Left lung (tissue), 10 donors: ENCODE measurements around the gene DNAJB7. TPM values are rescaled to one million over a fixed set of nuclear protein-coding genes. Genes with fewer than 3 reads are reported as not detected.
"Not testable (repeated sequence)": the region's sequence is repeated elsewhere in the genome, so short reads cannot be mapped to it uniquely, and the experiment has no call there.

Experiments
- ATAC-seq: fragments of 200-7000 bp; cut with Tn5 transposase; one replicate; pipeline ENCODE4 v1.9.1; 2020; ENCODE audit warnings: moderate library complexity
- DNase-seq, 4 donors: peaks; one replicate each; pipeline ENCODE4 v3.0.0-alpha.2; 2013 to 2020
- H3K27ac ChIP-seq, 2 donors: fragments of 200-600 bp; sonication (generic) in 1 of 2; one replicate each; pipeline versions ENCODE4 v1.5.0 to v1.8.0; 2020 to 2021
- H3K27me3 ChIP-seq, 2 donors: fragments of 200-600 bp; sonication (generic) in 1 of 2; one replicate each; pipeline versions ENCODE4 v1.5.0 to v1.8.0; 2020 to 2021
- H3K36me3 ChIP-seq, 2 donors: fragments of 200-600 bp; sonication (generic) in 1 of 2; one replicate each; pipeline versions ENCODE4 v1.5.0 to v1.8.0; 2020 to 2021
- H3K4me1 ChIP-seq, 2 donors: fragments of 200-600 bp; one replicate each; pipeline ENCODE4 v1.8.0; 2021
- H3K4me3 ChIP-seq, 2 donors: fragments of 200-600 bp; sonication (generic) in 1 of 2; one replicate each; pipeline versions ENCODE4 v1.5.0 to v1.8.0; 2020 to 2021; ENCODE audit warnings: mild to moderate bottlenecking in 1 of 2
- H3K9me3 ChIP-seq, 2 donors: fragments of 200-600 bp; sonication (generic) in 1 of 2; one replicate each; pipeline versions ENCODE4 v1.5.0 to v1.8.0; 2020 to 2021
- intact Hi-C, 2 donors: fragments of 100-400 bp; cut with DNase I; formaldehyde crosslinking; loops; one replicate each; pipeline versions ENCODE4 v1.11.2 to v1.14.2; 2022
- polyA plus RNA-seq, 6 donors: library from polyadenylated mRNA; unstranded; fragments of 120-200 nt; gene quantifications; one replicate each; pipeline ENCODE4 v1.2.1, GENCODE V29; 2013; ENCODE audit not compliant: insufficient read length in 6 of 6
- total RNA-seq, 2 donors: library from RNA; stranded (reverse); fragmentation: NEBNext Ultra II Directional; extraction: Animal tissue kit (Norgen Biotek cat#: 25700); gene quantifications; one replicate each; pipeline ENCODE4 v1.2.1, GENCODE V29; 2021
- TF ChIP-seq, protein P1 (sequence below), 2 donors: fragments of 200-600 bp; sonication (generic) in 1 of 2; IDR thresholded peaks; one replicate each; pipeline versions ENCODE4 v1.5.0 to v1.8.0; 2021; ENCODE audit warnings: antibody characterized with exemption in 2 of 2
- donor health status: DM: no; HTN: yes; CAD: no.
- donor health status: DM: no; HTN: no; CAD: no.

The DNAJB7 gene
- total and polyA plus RNA-seq, 8 donors, result 0.89 to 1.3 (median 1.1) TPM; not detected in 2

- Histone ChIP-seq H3K27me3 (no peaks in the 10 kb centered on the region), H3K4me3 (peak overlapping the region in 1 of 2 donors; percentile 93), H3K9me3 (no peaks in the 10 kb centered on the region), H3K4me1 (peaks cover 41 to 49% of the 10 kb centered on the region in 2 donors), H3K27ac (no peak overlapping the region), H3K36me3 (peaks cover 0 to 19% of the 10 kb centered on the region in 2 donors)
- no peak for DNase-seq
- TF ChIP-seq, protein P1, sequence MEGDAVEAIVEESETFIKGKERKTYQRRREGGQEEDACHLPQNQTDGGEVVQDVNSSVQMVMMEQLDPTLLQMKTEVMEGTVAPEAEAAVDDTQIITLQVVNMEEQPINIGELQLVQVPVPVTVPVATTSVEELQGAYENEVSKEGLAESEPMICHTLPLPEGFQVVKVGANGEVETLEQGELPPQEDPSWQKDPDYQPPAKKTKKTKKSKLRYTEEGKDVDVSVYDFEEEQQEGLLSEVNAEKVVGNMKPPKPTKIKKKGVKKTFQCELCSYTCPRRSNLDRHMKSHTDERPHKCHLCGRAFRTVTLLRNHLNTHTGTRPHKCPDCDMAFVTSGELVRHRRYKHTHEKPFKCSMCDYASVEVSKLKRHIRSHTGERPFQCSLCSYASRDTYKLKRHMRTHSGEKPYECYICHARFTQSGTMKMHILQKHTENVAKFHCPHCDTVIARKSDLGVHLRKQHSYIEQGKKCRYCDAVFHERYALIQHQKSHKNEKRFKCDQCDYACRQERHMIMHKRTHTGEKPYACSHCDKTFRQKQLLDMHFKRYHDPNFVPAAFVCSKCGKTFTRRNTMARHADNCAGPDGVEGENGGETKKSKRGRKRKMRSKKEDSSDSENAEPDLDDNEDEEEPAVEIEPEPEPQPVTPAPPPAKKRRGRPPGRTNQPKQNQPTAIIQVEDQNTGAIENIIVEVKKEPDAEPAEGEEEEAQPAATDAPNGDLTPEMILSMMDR (IDR thresholded peaks at IDR 0.05), result no peak
- intact Hi-C loops, result no loop called here
- no peak for ATAC-seq
These were observed 8.0 kb downstream of the DNAJB7 start for GRCh38 chr22:40853961-40854360.

GRCh38 chr22:40853333-40853732 lies 8.6 kb downstream of the DNAJB7 start:
- DNase-seq (no peak), ATAC-seq (no peak)
- Histone ChIP-seq H3K27ac (no peak overlapping the region), H3K27me3 (no peaks in the 10 kb centered on the region), H3K4me3 (no peak overlapping the region), H3K9me3 (no peaks in the 10 kb centered on the region), H3K36me3 (peaks cover 0 to 26% of the 10 kb centered on the region in 2 donors), H3K4me1 (peaks cover 37 to 48% of the 10 kb centered on the region in 2 donors)
- intact Hi-C loops, result no loop called here
- TF ChIP-seq, protein P1 (IDR thresholded peaks at IDR 0.05), result no peak

GRCh38 chr22:40845816-40846215 lies 16.1 kb downstream of the DNAJB7 start:
- DNase-seq, intact Hi-C loops, ATAC-seq, H3K9me3 ChIP-seq, H3K4me3 ChIP-seq, H3K4me1 ChIP-seq, H3K27ac ChIP-seq, H3K27me3 ChIP-seq: not testable (repeated sequence)
- H3K36me3 ChIP-seq, result peaks cover 0 to 99% of the 10 kb centered on the region in 2 donors

DNA sequence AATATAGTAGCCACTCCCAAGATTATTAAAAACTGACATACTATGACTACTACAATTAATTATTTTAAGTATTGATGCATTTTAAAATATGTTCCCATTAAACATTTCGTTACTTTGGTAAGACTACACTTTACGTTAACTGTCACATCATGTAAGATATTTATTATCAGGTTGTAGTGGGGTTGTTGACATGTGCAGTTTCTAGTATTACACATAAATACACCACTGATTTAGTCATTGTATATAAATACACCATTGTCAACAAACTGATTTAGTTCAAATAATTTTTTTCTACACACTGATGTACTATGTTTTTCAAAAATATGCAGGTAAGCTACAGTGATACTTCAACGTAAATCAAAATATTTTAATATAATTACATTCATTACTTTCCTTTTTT lies 17.0 kb downstream of the DNAJB7 start:
- intact Hi-C loops, result no loop called here
- Histone ChIP-seq H3K4me3 (no peak overlapping the region), H3K9me3 (no peaks in the 10 kb centered on the region), H3K27ac (no peak overlapping the region), H3K27me3 (no peaks in the 10 kb centered on the region), H3K36me3 (peaks cover 0 to 99% of the 10 kb centered on the region in 2 donors), H3K4me1 (no peaks in the 10 kb centered on the region)
- ATAC-seq, result no peak
- TF ChIP-seq, protein P1 (IDR thresholded peaks at IDR 0.05), result no peak
- DNase-seq, result no peak

GRCh38 chr22:40838486-40838885 lies 23.4 kb downstream of the DNAJB7 start:
- H3K9me3 ChIP-seq, result no peaks in the 10 kb centered on the region
- intact Hi-C loops, result no loop called here
- no peaks in the 10 kb centered on the region for H3K4me1 ChIP-seq
- H3K36me3 ChIP-seq, result peaks cover 0 to 100% of the 10 kb centered on the region in 2 donors
- TF ChIP-seq, protein P1 (IDR thresholded peaks at IDR 0.05), result no peak
- no peak overlapping the region for H3K27ac ChIP-seq
- no peak overlapping the region for H3K4me3 ChIP-seq
- ATAC-seq (no peak), DNase-seq (no peak)
- H3K27me3 ChIP-seq, result no peaks in the 10 kb centered on the region

DNA sequence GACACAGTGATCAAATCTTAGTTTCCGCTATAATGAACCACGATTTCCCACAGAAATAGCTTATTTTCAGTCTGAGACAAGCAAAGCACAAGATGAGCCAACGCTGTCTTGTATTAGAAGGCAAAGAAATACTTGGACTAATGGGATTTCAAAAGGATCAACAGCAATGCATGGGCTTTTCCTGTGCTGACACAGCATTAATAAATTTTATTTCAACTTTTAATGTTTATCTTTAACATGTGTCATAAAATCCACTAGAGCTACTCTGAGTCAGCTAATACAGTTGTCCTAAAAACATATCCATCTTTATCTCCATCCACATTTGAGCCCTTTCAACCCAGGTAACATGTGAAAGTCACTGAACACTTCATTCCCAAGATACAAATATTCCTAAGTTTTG lies 27.3 kb downstream of the DNAJB7 start:
- no peak for ATAC-seq
- H3K36me3 ChIP-seq, result peaks cover 0 to 99% of the 10 kb centered on the region in 2 donors
- no peak for DNase-seq

More for the DNA sequence above, 27.3 kb downstream of the DNAJB7 start:
- intact Hi-C loops, result no loop called here
- Histone ChIP-seq H3K4me1 (no peaks in the 10 kb centered on the region), H3K4me3 (no peak overlapping the region), H3K27ac (no peak overlapping the region), H3K9me3 (no peaks in the 10 kb centered on the region), H3K27me3 (no peaks in the 10 kb centered on the region)
- TF ChIP-seq, protein P1 (IDR thresholded peaks at IDR 0.05), result no peak
